Endothelial cell of umbilical vein (primary cell): ENCODE results near the gene ENTPD6. TPM values are rescaled to one million over a fixed set of nuclear protein-coding genes. Genes with fewer than 3 reads are reported as not detected.

Experiments used
- BruUV-seq: library from RNA; stranded (reverse); fragments of 400-500 nt; replicated peaks from 2 replicates; lab custom pipeline; 2021; lab: Mats Ljungman, UMichigan
- CTCF ChIA-PET: fragments of 300-600, 350-600 bp; sonication (Branson Sonifier 250); formaldehyde crosslinking; loops from one replicate; lab custom pipeline; 2021; ENCODE audit warnings: antibody characterized with exemption, inconsistent platforms; lab: Charles Lee
- POLR2A ChIA-PET: fragments of 300-600, 350-600 bp; sonication (Branson Sonifier 250); formaldehyde crosslinking; loops from one replicate; lab custom pipeline; 2021; ENCODE audit warnings: antibody characterized with exemption, inconsistent platforms; lab: Charles Lee
- DNase-seq: peaks from one replicate; pipeline ENCODE4 v3.0.0-alpha.2; 2011; ENCODE audit warnings: low read depth, low spot score
- FAIRE-seq: peaks from 2 replicates; lab custom pipeline; 2011; peaks lifted over from hg19 to GRCh38; lab: Jason Lieb, UNC
- H2AFZ ChIP-seq: 2 replicates; pipeline ENCODE4 v1.6.0; 2012; ENCODE audit warnings: low read depth, low read length, control low read depth, inconsistent platforms
- H3K27ac ChIP-seq: 2 replicates; pipeline ENCODE4 v1.5.1; 2011; ENCODE audit warnings: low read depth, mild to moderate bottlenecking, control low read depth, low read length, moderate library complexity; ENCODE audit not compliant: insufficient read depth
- H3K27me3 ChIP-seq, 2 experiments: 2 replicates each; pipeline versions ENCODE4 v1.6.0 to v1.6.1; 2011; ENCODE audit warnings: low read length in 2 of 2, mixed read lengths in 1 of 2; ENCODE audit not compliant: control insufficient read depth in 2 of 2, insufficient read depth in 2 of 2
- H3K36me3 ChIP-seq, 2 experiments: 2 replicates in 1 of 2; 3 replicates in 1 of 2; pipeline ENCODE4 v1.5.1; 2011; ENCODE audit warnings: low read length in 2 of 2, mild to moderate bottlenecking in 1 of 2, moderate library complexity in 1 of 2; ENCODE audit not compliant: control insufficient read depth in 2 of 2, insufficient read depth in 2 of 2; ENCODE audit errors: extremely low read depth in 1 of 2
- H3K4me1 ChIP-seq: 3 replicates; pipeline ENCODE4 v1.5.1; 2011; ENCODE audit warnings: mild to moderate bottlenecking, low read length; ENCODE audit not compliant: control insufficient read depth, insufficient read depth; ENCODE audit errors: extremely low read depth
- H3K4me2 ChIP-seq: 2 replicates; pipeline ENCODE4 v1.6.1; 2011; ENCODE audit warnings: low read length, control low read depth, mixed read lengths; ENCODE audit not compliant: insufficient read depth
- H3K4me3 ChIP-seq, 3 experiments: fragments of 200-600 bp in 1 of 3; sonication (generic), shearing (Covaris generic) in 1 of 3; replicated peaks in 1 of 3; 2 replicates each; pipeline ENCODE4 v1.5.1; 2011 to 2016; ENCODE audit warnings: control low read depth in 3 of 3, low read length in 3 of 3, mild to moderate bottlenecking in 2 of 3, inconsistent platforms in 1 of 3, low read depth in 1 of 3, moderate library complexity in 1 of 3; ENCODE audit not compliant: insufficient read depth in 1 of 3
- H3K79me2 ChIP-seq: 2 replicates; pipeline ENCODE4 v1.6.0; 2012; ENCODE audit warnings: low read length, inconsistent platforms; ENCODE audit not compliant: control insufficient read depth, insufficient read depth
- H3K9ac ChIP-seq: replicated peaks from 2 replicates; pipeline ENCODE3; 2011; ENCODE audit warnings: low read length, control low read depth; ENCODE audit not compliant: insufficient read depth; ENCODE audit errors: extremely low read depth
- H3K9me1 ChIP-seq: replicated peaks from 3 replicates; pipeline ENCODE4 v1.6.0; 2011; ENCODE audit warnings: mild to moderate bottlenecking, low read length; ENCODE audit not compliant: control insufficient read depth, insufficient read depth; ENCODE audit errors: extremely low read depth
- H3K9me3 ChIP-seq: replicated peaks from 2 replicates; pipeline ENCODE4 v1.5.1; 2012; ENCODE audit warnings: low read length, inconsistent platforms; ENCODE audit not compliant: control insufficient read depth, insufficient read depth
- H4K20me1 ChIP-seq: replicated peaks from 2 replicates; pipeline ENCODE3; 2011; ENCODE audit warnings: mild to moderate bottlenecking, low read length; ENCODE audit not compliant: control insufficient read depth, insufficient read depth; ENCODE audit errors: extremely low read depth
- CTCF ChIP-seq, 2 donors: IDR thresholded peaks; 1 replicate in 1 of 2; 2 replicates in 1 of 2; pipeline ENCODE4 v1.5.1; 2011; ENCODE audit warnings: low read length in 2 of 2, mild to moderate bottlenecking in 2 of 2, moderate library complexity in 2 of 2, control low read depth in 1 of 2, inconsistent platforms in 1 of 2, low read depth in 1 of 2; ENCODE audit not compliant: insufficient read depth in 1 of 2; ENCODE audit errors: extremely low read depth in 1 of 2
- EZH2 ChIP-seq: IDR thresholded peaks from 2 replicates; pipeline ENCODE4 v1.6.1; 2012; ENCODE audit warnings: borderline replicate concordance, low read depth, mild to moderate bottlenecking, moderate library complexity, low read length, inconsistent platforms; ENCODE audit not compliant: severe bottlenecking
- FOS ChIP-seq: IDR thresholded peaks from 2 replicates; pipeline ENCODE4 v1.6.1; 2011; ENCODE audit warnings: mild to moderate bottlenecking, low read length, moderate library complexity, borderline replicate concordance; ENCODE audit not compliant: insufficient read depth
- GATA2 ChIP-seq: IDR thresholded peaks from 2 replicates; pipeline ENCODE4 v1.7.0; 2011; ENCODE audit warnings: low read depth, mild to moderate bottlenecking, moderate library complexity, mixed read lengths, low read length; ENCODE audit not compliant: insufficient read length, insufficient read depth
- JUN ChIP-seq: IDR thresholded peaks from 2 replicates; pipeline ENCODE4 v1.6.1; 2011; ENCODE audit warnings: borderline replicate concordance, low read depth; ENCODE audit not compliant: insufficient read length, insufficient read depth
- MAX ChIP-seq: IDR thresholded peaks from 2 replicates; pipeline ENCODE4 v1.6.1; 2011; ENCODE audit not compliant: insufficient read depth, insufficient read length
- MYC ChIP-seq: IDR thresholded peaks from one replicate; pipeline ENCODE4 v1.6.1; 2011; ENCODE audit warnings: mild to moderate bottlenecking, low read depth, low read length
- POLR2AphosphoS5 ChIP-seq: IDR thresholded peaks from 2 replicates; pipeline ENCODE4 v1.6.1; 2012; ENCODE audit warnings: low read depth, mild to moderate bottlenecking, control low read depth, low read length, moderate library complexity; ENCODE audit not compliant: insufficient read depth
- dilution Hi-C: fragments of 300-500 bp; cut with MboI; formaldehyde crosslinking; loops from one replicate; pipeline ENCODE4 v1.15.0; 2019; ENCODE audit warnings: low sequenced_read_pairs; ENCODE audit not compliant: extremely low pct_ligation_motif_present
- intact Hi-C: fragments of 100-400 bp; cut with micrococcal nuclease; formaldehyde crosslinking; loops from one replicate; pipeline ENCODE4 v1.10.0; 2022
- polyA plus RNA-seq, 4 experiments: library from polyadenylated mRNA; depleted of rRNA in 3 of 4; stranded (reverse) in 3 of 4; unstranded in 1 of 4; fragments of >200 nt; gene quantifications; 2 replicates each; pipeline versions ENCODE4 v1.2.1 to v1.2.3, GENCODE V29; 2011 to 2012; ENCODE audit warnings: missing spikeins in 1 of 4
- total RNA-seq: library from RNA; stranded (reverse); gene quantifications from 2 replicates; pipeline ENCODE4 v1.2.3, GENCODE V29; 2021

Gene ENTPD6
- total and polyA plus RNA-seq, 2 donors (not counting 3 experiments of a cell fraction or from before 2014, with no cell fraction given), result 51.2 to 86.3 TPM

DNA sequence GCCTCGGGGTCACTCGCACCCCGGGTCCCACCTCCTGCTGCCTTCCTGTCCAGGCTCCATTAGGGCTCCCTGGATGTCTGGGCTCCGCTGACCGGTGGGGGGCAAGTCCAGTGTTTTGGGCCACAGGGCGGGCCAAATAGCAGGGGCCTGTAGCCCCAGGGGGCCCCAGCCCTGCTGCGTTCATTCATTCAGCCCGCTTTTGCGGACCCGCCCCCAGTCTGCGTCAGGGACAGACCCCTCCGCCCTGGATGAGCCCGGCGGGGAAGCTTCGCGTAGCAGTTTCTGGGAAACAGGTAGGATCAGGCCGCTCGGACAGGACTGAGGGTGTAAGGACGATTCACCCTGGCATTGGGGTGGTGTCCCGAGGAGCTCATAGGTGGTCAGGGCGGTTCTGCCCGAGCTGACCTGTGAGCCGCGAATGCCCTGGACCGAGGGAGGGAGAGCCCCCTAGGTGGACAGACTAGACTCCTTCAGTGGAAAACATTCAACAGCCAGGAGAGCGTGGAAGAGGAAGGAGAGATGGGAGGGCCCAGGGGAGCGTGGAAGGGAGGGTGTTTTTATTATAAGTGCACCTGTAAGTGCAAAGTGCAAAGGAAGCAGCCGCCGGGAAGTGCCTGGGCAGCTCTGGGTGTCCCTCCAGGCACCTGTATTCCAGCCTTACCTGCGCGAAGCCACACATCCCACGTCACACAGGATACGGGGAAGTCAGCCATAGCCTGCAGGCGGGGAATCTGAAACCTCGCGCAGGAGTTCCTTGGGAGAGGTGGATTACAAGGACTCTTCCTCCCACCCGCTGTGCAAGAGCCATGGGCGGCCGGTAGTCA is 662 bp downstream of the ENTPD6 start:
- H3K4me3 ChIP-seq, result peak overlapping the region; percentile 60 to 89 (median 79)
- peaks cover 1 to 6% of the 10 kb centered on the region in 2 experiments for H3K27me3 ChIP-seq
- peaks cover 30% of the 10 kb centered on the region for H3K79me2 ChIP-seq
- no peaks in the 10 kb centered on the region for H3K9me3 ChIP-seq
- peaks cover 5% of the 10 kb centered on the region for H3K4me1 ChIP-seq
- no peaks in the 10 kb centered on the region for H3K9me1 ChIP-seq
- H4K20me1 ChIP-seq, result peaks cover 2% of the 10 kb centered on the region
- H3K27ac ChIP-seq, result peak overlapping the region; percentile 19
- H3K9ac ChIP-seq, result peak overlapping the region; percentile 82
- POLR2A ChIA-PET, result interaction anchor here (0.6 to 1.2 kb wide), 2 partner anchors 51 to 249 kb away, joined by 3 read pairs; no protein-coding TSS in a partner anchor
- BruUV-seq, result no TSS peak
- CTCF ChIA-PET, result interaction anchor here (0.6 to 2.3 kb wide), 5 partner anchors 12 to 203 kb away, joined by 3 to 15 read pairs (median 3); partner anchors contain the start of gene PYGB
- dilution Hi-C loops, result no loop called here
- H2AFZ ChIP-seq, result peak overlapping the region; percentile 98
- peak; percentile 12 for FAIRE-seq
- H3K36me3 ChIP-seq, result no peaks in the 10 kb centered on the region
- intact Hi-C loops, result loop anchor here (1.0 kb wide), 3 partner anchors 51 to 204 kb away; partner anchors contain the start of genes ABHD12 and APMAP
- TF ChIP-seq POLR2AphosphoS5 (no peak), JUN (no peak), FOS (no peak), MAX (no peak), EZH2 (no peak), MYC (no peak), GATA2 (no peak), CTCF (IDR thresholded peaks at IDR 0.05; ENCODE audit: extremely low read depth in 1 of 2, insufficient read depth in 1 of 2, low read depth in 1 of 2, low read length in 2 of 2) (no peak)
- DNase-seq, result no peak
- peak overlapping the region; percentile 59 for H3K4me2 ChIP-seq
